HG02571 (cell line): ENCODE measurements around the gene STAT4.
"Not testable (repeated sequence)": the region's sequence is repeated elsewhere in the genome, so short reads cannot be mapped to it uniquely, and the experiment has no call there.

Experiments
- ATAC-seq: cut with Tn5 transposase; IDR thresholded peaks from one replicate; pipeline ENCODE4 v1.9.1; 2021; ENCODE audit warnings: mild to moderate bottlenecking, moderate library complexity; ENCODE audit not compliant: unreplicated experiment

Gene STAT4

GRCh38 chr2:190999949-191000665 lies 150.7 kb downstream of the STAT4 start:
- no peak for ATAC-seq

- ATAC-seq = no peak
Observed at GRCh38 chr2:190999058-190999457, 151.7 kb downstream of the STAT4 start.

GRCh38 chr2:190997526-190998113 lies 153.2 kb downstream of the STAT4 start:
- no peak for ATAC-seq

GRCh38 chr2:190996947-190997346 lies 153.8 kb downstream of the STAT4 start:
- ATAC-seq = no peak

GRCh38 chr2:190996338-190996946 lies 154.4 kb downstream of the STAT4 start:
- no peak for ATAC-seq

GRCh38 chr2:190995315-190995714 lies 155.5 kb downstream of the STAT4 start:
- ATAC-seq = not testable (repeated sequence)

GRCh38 chr2:190994148-190994547 lies 156.6 kb downstream of the STAT4 start:
- ATAC-seq = no peak

GRCh38 chr2:190993292-190993643 lies 157.5 kb downstream of the STAT4 start:
- no peak for ATAC-seq

- ATAC-seq = no peak
Observed at GRCh38 chr2:190990132-190990531, 160.7 kb downstream of the STAT4 start.

- no peak for ATAC-seq
Observed at GRCh38 chr2:190988910-190989309, 161.9 kb downstream of the STAT4 start.

GRCh38 chr2:190987938-190988337 lies 162.9 kb downstream of the STAT4 start:
- ATAC-seq = no peak

- no peak for ATAC-seq
Observed at GRCh38 chr2:190987116-190987515, 163.7 kb downstream of the STAT4 start.

GRCh38 chr2:190986221-190986953 lies 164.4 kb downstream of the STAT4 start:
- no peak for ATAC-seq

GRCh38 chr2:190984595-190984994 lies 166.2 kb downstream of the STAT4 start:
- ATAC-seq = no peak

- no peak for ATAC-seq
Observed at GRCh38 chr2:190982262-190983034, 168.3 kb downstream of the STAT4 start.

- no peak for ATAC-seq
Observed at GRCh38 chr2:190981733-190982132, 169.1 kb downstream of the STAT4 start.

- no peak for ATAC-seq
Observed at GRCh38 chr2:190981333-190981732, 169.5 kb downstream of the STAT4 start.

GRCh38 chr2:190980630-190981209 lies 170.1 kb downstream of the STAT4 start:
- no peak for ATAC-seq

- no peak for ATAC-seq
Observed at GRCh38 chr2:190979906-190980629, 170.7 kb downstream of the STAT4 start.
